Tibial artery (tissue), 4 donors: ENCODE measurements around the gene CHDH.

Experiments used
- DNase-seq, 2 donors: peaks; one replicate each; pipeline ENCODE4 v3.0.0-alpha.2; 2019
- H3K27ac ChIP-seq, 2 donors: fragments of 200-600 bp; sonication (generic) in 1 of 2; 1 replicate in 1 of 2; 2 replicates in 1 of 2; pipeline ENCODE4 v1.5.1; 2018 to 2019; ENCODE audit warnings: mild to moderate bottlenecking in 1 of 2
- H3K27me3 ChIP-seq, 2 donors: fragments of 200-600 bp; sonication (generic) in 1 of 2; one replicate each; pipeline versions ENCODE4 v1.5.1 to v1.6.0; 2016 to 2019
- H3K36me3 ChIP-seq, 3 donors: fragments of 200-600 bp; sonication (generic) in 2 of 3; one replicate each; pipeline ENCODE4 v1.5.1; 2016 to 2019; ENCODE audit warnings: mild to moderate bottlenecking in 2 of 3
- H3K4me1 ChIP-seq, 4 donors: fragments of 200-600 bp; sonication (generic) in 2 of 4; 1 replicate in 3 of 4; 2 replicates in 1 of 4; pipeline ENCODE4 v1.5.1; 2016 to 2019
- H3K4me3 ChIP-seq, 2 donors: fragments of 200-600 bp; sonication (generic) in 1 of 2; 1 replicate in 1 of 2; 2 replicates in 1 of 2; pipeline ENCODE4 v1.5.1; 2018 to 2019; ENCODE audit warnings: mild to moderate bottlenecking in 2 of 2
- H3K9me3 ChIP-seq, 3 donors: fragments of 200-600 bp; sonication (generic) in 1 of 3; one replicate each; pipeline ENCODE4 v1.5.1; 2016 to 2019
- CTCF ChIP-seq, 2 experiments: fragments of 200-600 bp in 1 of 2; fragments of 450-650 bp in 1 of 2; IDR thresholded peaks; one replicate each; pipeline ENCODE4 v1.5.1; 2017 to 2019; ENCODE audit warnings: antibody characterized with exemption in 2 of 2, mild to moderate bottlenecking in 1 of 2, moderate library complexity in 1 of 2
- intact Hi-C: fragments of 100-400 bp; cut with DNase I; formaldehyde crosslinking; loops from one replicate; pipeline ENCODE4 v1.15.0; 2023; ENCODE audit warnings: low total_unique reads

CHDH gene

GRCh38 chr3:53881691-53882593, 35.7 kb upstream of the CHDH start, which contains the start of gene ACTR8:
Gene ACTR8, minus strand, starts transcription at chr3:53882152. Its CDS starts 51 bp downstream, at chr3:53882101.
- peak; percentile 83 to 90 for DNase-seq
- intact Hi-C loops, result no loop called here
- Histone ChIP-seq H3K27ac (peak within 1 kb of the TSS; percentile 84 to 89), H3K36me3 (peaks cover 45 to 60% (median 48%) of the 10 kb centered on the region in 3 donors), H3K27me3 (no peaks in the 10 kb centered on the region), H3K4me3 (peak within 1 kb of the TSS; percentile 80 to 96), H3K4me1 (peaks cover 0 to 19% (median 12%) of the 10 kb centered on the region in 4 donors), H3K9me3 (no peaks in the 10 kb centered on the region)
- peak in 1 of 2 experiments; percentile 30 for TF ChIP-seq CTCF (IDR thresholded peaks at IDR 0.05)

GRCh38 chr3:53880396-53881345, 34.5 kb upstream of the CHDH start:
- Histone ChIP-seq H3K27ac (peak overlapping the region in 1 of 2 donors; percentile 89), H3K36me3 (peaks cover 50 to 60% (median 57%) of the 10 kb centered on the region in 3 donors), H3K4me1 (peaks cover 0 to 19% (median 12%) of the 10 kb centered on the region in 4 donors), H3K27me3 (no peaks in the 10 kb centered on the region), H3K4me3 (peak overlapping the region; percentile 80 to 96), H3K9me3 (no peaks in the 10 kb centered on the region)
- DNase-seq, result no peak
- TF ChIP-seq CTCF (IDR thresholded peaks at IDR 0.05), result no peak
- intact Hi-C loops, result no loop called here

- peaks cover 66 to 95% (median 92%) of the 10 kb centered on the region in 3 donors for H3K36me3 ChIP-seq
- no peak for TF ChIP-seq CTCF (IDR thresholded peaks at IDR 0.05)
These were observed 19.7 kb upstream of the CHDH start for GRCh38 chr3:53865732-53866499.

GRCh38 chr3:53863145-53863544, 16.9 kb upstream of the CHDH start:
- intact Hi-C loops, result no loop called here
- no peak for TF ChIP-seq CTCF (IDR thresholded peaks at IDR 0.05)
- no peaks in the 10 kb centered on the region for H3K4me1 ChIP-seq
- H3K36me3 ChIP-seq, result peaks cover 44 to 94% (median 76%) of the 10 kb centered on the region in 3 donors
- H3K9me3 ChIP-seq, result no peaks in the 10 kb centered on the region
- no peak for DNase-seq
- H3K27me3 ChIP-seq, result no peaks in the 10 kb centered on the region
- no peak overlapping the region for H3K4me3 ChIP-seq
- H3K27ac ChIP-seq, result no peak overlapping the region

More at GRCh38 chr3:53865732-53866499, 19.7 kb upstream of the CHDH start:
- H3K4me3 ChIP-seq, result no peak overlapping the region
- DNase-seq, result no peak
- intact Hi-C loops, result no loop called here
- H3K27me3 ChIP-seq, result no peaks in the 10 kb centered on the region
- H3K4me1 ChIP-seq, result no peaks in the 10 kb centered on the region
- H3K27ac ChIP-seq, result no peak overlapping the region
- H3K9me3 ChIP-seq, result no peaks in the 10 kb centered on the region

GRCh38 chr3:53862241-53862640, 16.0 kb upstream of the CHDH start:
- H3K27ac ChIP-seq, result no peak overlapping the region
- DNase-seq, result no peak
- H3K36me3 ChIP-seq, result peaks cover 44 to 88% (median 68%) of the 10 kb centered on the region in 3 donors
- H3K4me3 ChIP-seq, result no peak overlapping the region
- no peak for TF ChIP-seq CTCF (IDR thresholded peaks at IDR 0.05)
- H3K4me1 ChIP-seq, result no peaks in the 10 kb centered on the region
- H3K27me3 ChIP-seq, result no peaks in the 10 kb centered on the region
- no peaks in the 10 kb centered on the region for H3K9me3 ChIP-seq
- intact Hi-C loops, result no loop called here
